Effector CD8-positive, alpha-beta T cell (primary cell): Measurements from ENCODE around the gene CNFN.

ENCODE experiments used
- DNase-seq: peaks from one replicate; lab custom pipeline; 2025; lab: John Stamatoyannopoulos, UW

Gene CNFN

GRCh38 chr19:42375415-42376176, 14.5 kb downstream of the CNFN start:
- DNase-seq, result no peak

DNA sequence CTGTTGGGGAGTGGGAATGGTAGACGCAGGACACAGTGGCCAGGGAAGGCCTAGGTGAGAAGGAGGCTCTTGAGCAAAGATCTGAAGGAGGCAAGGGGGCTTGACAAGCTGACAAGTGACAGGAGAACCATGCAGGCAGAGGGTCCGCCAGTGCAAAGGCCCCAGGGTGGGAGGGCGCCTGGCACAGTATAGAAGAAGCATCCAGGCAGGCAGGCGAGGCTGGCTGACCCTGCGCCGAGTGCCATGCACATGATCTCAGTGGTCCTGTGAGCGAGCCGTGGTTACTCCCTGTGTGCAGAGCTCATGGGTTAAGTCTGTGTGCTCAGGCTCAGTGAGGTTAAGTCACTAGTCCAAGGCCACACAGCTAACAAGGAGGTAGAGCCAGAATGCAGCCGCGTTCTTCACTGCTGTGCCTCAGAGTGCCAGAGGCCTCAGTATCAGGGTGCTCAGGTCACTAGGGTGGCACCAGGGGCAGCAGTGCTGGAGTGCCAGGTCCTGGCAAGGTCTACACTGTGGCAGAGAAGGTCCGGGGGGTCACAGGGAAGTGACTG, 15.2 kb downstream of the CNFN start:
- no peak for DNase-seq

DNA sequence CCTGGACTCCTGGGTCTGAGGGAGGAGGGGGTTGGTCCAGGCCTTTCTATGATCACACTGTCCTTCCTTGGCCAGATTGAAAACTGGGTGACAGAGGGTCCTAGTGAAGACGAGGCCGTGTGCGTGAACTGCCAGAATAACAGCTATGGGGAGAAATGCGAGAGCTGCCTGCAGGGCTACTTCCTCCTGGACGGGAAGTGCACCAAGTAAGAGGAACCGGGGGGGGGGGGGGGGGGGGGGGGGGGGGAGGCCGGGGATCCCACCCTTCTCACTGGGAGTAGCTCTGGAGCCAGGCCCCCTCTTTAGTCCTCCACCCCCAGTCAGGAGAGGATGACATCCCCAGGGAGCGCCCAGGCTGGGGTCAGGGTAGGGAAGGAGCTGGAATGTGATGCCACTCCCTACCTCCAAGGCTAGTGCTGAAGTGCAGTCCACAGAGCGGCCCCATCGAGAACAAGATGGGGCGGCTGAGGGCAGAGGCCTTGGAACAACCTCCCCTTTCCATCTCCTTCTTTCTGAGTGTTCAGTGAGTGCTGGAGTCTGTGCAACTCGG, 19.4 kb downstream of the CNFN start:
- DNase-seq, result no peak

DNA sequence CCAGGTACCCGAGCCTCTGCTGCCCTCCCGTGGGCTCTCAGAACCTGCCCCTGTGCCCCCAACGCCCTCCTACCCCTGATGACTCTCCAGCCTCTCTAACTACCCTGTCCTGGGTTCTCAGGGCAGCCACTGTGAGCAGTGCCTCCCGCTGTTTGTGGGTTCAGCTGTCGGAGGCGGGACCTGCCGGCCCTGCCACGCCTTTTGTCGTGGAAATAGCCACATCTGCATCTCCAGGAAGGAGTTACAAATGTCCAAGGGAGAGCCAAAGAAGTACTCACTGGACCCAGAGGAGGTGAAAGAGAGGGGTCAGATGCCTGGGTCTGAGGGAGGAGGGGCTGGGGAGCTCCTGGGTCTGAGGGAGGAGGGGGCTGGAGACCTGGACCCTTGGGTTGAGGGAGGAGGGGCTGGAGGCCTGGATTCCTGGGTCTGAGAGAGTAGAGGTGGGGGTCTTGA, 20.0 kb downstream of the CNFN start:
- no peak for DNase-seq

DNA sequence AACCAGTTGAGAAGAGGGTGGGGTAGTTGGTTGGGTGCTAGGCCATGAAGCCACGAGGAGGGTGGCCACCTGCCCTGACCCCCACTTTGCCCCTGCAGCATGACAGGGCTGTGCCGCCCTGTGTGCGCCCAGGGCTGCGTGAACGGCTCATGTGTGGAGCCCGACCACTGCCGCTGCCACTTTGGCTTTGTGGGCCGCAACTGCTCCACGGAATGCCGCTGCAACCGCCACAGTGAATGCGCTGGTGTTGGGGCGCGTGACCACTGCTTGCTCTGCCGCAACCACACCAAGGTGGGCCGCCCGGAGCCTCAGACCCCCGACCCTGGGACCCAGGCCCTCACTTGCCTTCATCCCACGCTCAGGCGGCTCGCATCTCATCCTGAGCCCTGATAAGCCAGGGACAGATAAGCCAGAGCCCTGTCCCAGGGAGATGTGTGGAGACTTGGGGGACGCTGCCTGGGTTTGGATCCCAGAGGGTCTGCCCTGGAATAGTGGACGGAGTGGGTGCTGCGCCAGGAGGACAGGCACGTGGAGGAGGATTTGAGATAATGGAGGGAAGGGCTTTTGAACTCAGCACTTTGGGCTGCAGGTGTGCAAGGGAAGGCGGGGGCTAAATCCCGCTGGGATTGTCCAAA, 20.5 kb downstream of the CNFN start:
- no peak for DNase-seq

GRCh38 chr19:42368765-42369164, 21.3 kb downstream of the CNFN start:
- no peak for DNase-seq

DNA sequence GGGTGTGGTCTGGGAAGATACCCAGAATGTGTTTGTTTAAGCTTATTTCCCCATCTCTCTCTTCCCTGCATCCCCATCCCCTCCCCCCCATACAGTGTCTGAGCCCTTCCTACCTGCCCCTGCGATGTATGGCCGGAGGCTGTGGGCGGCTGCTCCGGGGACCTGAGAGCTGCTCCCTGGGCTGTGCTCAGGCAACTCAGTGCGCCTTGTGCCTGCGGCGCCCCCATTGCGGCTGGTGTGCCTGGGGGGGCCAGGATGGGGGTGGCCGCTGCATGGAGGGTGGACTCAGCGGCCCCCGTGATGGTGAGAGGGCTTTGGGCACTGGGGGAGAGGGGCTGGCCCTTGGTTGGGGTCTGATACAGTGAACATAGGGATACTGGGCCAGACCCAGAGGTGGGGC, 21.7 kb downstream of the CNFN start:
- DNase-seq, result no peak

DNA sequence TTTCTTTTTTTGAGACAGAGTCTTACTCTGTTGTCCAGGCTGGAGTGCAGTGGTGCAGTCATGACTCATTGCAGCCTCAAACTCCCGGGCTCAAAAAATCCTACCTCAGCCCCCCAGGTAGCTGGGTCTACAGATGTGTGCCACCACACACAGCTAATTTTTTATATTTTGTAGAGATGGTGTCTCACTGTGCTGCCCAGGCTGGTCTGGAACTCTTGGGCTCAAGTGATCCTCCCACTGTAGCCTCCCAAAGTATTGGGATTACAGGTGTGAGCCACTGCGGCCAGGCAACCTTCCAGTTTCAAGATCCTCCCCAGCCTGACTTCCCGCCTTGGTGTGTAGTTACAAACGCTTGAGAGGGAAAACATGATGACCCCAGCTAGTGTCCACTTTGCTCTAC, 22.2 kb downstream of the CNFN start:
- no peak for DNase-seq

- DNase-seq, result no peak
These were observed 23.4 kb downstream of the CNFN start for GRCh38 chr19:42366673-42367072.

- no peak for DNase-seq
These were observed 26.3 kb downstream of the CNFN start for GRCh38 chr19:42363614-42364346.

DNA sequence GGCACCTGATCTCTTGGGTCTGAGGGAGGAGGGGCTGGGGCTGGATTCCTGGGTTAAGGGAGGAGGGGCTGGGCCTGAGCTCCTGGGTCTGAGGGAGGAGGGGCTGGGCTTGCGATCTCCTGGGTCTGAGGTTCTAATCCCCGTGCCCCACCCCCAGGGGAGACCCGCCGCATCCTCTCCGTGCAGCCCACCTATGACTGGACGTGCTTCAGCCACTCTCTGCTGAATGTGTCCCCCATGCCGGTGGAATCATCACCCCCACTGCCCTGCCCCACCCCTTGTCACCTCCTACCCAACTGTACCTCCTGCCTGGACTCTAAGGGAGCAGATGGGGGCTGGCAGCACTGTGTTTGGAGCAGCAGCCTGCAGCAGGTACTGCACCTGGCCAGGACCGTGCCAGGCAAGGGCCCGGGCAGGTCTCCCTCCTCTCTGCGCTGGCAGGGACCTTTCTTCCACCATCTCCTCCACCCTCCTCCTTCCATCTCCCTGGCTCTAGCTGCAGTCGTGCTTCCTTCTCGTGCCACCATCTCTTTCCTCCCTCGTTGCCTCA, 27.1 kb downstream of the CNFN start:
- no peak for DNase-seq

GRCh38 chr19:42362342-42362741, 27.8 kb downstream of the CNFN start:
- no peak for DNase-seq

DNA sequence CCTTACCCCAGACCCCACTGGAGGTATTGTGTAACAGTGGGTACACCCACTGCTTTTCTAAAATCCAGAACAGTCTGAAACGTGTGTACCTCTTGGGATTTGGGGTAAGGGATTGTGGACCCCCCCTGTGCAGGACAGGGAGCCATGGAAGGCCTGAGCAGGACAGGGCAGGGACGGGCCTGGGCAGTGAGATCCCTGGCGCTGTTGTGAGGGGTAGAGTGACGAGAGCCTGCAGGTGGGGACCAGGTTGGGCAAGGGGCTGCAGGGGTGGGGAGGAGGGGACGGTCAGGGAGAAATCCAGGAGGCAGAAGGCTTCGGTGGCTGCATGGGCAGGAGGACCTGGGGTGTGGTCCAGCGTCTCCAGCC, 28.6 kb downstream of the CNFN start:
- no peak for DNase-seq

DNA sequence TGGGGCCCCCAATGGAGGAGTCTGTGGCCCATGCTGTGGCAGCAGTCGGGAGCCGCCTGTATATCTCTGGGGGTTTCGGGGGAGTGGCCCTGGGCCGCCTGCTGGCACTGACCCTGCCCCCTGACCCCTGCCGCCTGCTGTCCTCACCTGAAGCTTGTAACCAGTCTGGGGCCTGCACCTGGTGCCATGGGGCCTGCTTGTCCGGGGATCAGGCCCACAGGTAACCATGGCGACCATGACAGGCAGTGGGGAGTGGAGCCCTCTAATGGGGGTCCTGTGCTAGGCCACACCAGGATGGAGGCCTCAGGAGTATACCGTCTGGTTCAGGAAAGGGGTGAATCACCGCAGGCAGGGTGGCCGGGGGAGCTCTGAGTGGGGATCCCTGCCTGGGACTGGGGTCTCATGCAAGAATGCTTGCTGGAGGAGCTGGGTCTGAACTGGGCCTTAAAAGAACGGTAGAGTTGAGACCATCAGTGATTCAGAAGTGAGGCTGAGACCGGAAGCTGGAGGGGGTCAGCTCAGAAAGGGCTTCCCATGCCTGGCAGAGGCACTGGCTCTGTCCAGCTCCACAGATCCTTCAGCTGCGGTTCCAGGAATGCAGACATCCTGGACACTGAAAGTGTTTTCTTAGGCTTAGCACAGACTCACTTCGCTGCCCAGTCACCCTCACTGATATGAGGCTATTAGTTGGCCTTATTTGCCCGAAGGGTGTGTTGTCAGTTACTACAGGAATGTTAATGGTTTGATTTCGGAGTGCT, 29.1 kb downstream of the CNFN start:
- DNase-seq, result no peak

DNA sequence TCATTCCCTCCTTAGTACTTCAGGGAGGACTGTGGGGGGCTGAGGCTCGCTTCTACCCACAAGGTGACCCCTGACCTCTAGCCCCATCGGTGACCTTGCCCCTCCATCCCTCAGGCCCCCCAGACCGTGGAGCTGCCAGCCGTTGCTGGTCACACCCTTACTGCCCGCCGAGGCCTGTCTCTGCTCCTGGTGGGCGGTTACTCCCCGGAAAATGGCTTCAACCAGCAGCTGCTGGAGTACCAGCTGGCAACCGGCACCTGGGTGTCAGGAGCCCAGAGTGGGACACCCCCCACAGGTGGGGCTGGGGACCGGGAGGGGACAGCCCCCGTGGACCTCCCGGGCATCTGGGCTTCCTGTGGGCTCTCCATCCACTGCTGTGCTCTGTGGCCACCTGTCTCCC, 32.8 kb downstream of the CNFN start:
- no peak for DNase-seq

GRCh38 chr19:42356686-42357085, 33.4 kb downstream of the CNFN start:
- DNase-seq, result no peak

- DNase-seq, result no peak
These were observed 34.2 kb downstream of the CNFN start for GRCh38 chr19:42355896-42356295.

- no peak for DNase-seq
These were observed 36.6 kb downstream of the CNFN start for GRCh38 chr19:42353341-42354015.

- DNase-seq, result no peak
These were observed 37.5 kb downstream of the CNFN start for GRCh38 chr19:42352301-42353259.
